Activated CD4-positive, alpha-beta T cell treated with anti-CD3 and anti-CD28 coated beads, Interleukin-2, amount 10 ng/mL, durations not matched to agents 7 days and 5 days (primary cell): ENCODE results near the gene SNRNP48. TPM values are rescaled to one million over a fixed set of nuclear protein-coding genes. Genes with fewer than 3 reads are reported as not detected.

Source experiments
- CTCF ChIA-PET: fragments of 350-600 bp; sonication (Branson Sonifier 250); formaldehyde crosslinking; loops from one replicate; lab custom pipeline; 2021; ENCODE audit warnings: antibody characterized with exemption; lab: Charles Lee
- POLR2A ChIA-PET: fragments of 350-600 bp; sonication (Branson Sonifier 250); formaldehyde crosslinking; loops from one replicate; lab custom pipeline; 2021; ENCODE audit warnings: antibody characterized with exemption; lab: Charles Lee
- DNase-seq: peaks from one replicate; pipeline ENCODE4 v3.0.0-alpha.2; 2020
- H3K27ac Mint-ChIP-seq: one replicate; pipeline ENCODE4 v1.8.0; 2021; ENCODE audit warnings: mild to moderate bottlenecking, moderate library complexity, mixed read lengths
- H3K27me3 Mint-ChIP-seq: one replicate; pipeline ENCODE4 v1.8.0; 2021; ENCODE audit warnings: mixed read lengths
- H3K36me3 Mint-ChIP-seq: one replicate; pipeline ENCODE4 v1.8.0; 2021; ENCODE audit warnings: low read depth, mixed read lengths
- H3K4me1 Mint-ChIP-seq: one replicate; pipeline ENCODE4 v1.8.0; 2021; ENCODE audit warnings: mixed read lengths
- H3K4me3 Mint-ChIP-seq: one replicate; pipeline ENCODE4 v1.8.0; 2021; ENCODE audit warnings: mild to moderate bottlenecking, moderate library complexity, mixed read lengths
- H3K9me3 Mint-ChIP-seq: one replicate; pipeline ENCODE4 v1.8.0; 2021; ENCODE audit warnings: mixed read lengths
- total RNA-seq, 2 experiments: library from RNA; stranded (reverse); gene quantifications; one replicate each; pipeline ENCODE4 v1.2.3, GENCODE V29; 2021

SNRNP48 gene
- total RNA-seq, 2 experiments from 2014 or later = 13.5 to 17.6 TPM

DNA sequence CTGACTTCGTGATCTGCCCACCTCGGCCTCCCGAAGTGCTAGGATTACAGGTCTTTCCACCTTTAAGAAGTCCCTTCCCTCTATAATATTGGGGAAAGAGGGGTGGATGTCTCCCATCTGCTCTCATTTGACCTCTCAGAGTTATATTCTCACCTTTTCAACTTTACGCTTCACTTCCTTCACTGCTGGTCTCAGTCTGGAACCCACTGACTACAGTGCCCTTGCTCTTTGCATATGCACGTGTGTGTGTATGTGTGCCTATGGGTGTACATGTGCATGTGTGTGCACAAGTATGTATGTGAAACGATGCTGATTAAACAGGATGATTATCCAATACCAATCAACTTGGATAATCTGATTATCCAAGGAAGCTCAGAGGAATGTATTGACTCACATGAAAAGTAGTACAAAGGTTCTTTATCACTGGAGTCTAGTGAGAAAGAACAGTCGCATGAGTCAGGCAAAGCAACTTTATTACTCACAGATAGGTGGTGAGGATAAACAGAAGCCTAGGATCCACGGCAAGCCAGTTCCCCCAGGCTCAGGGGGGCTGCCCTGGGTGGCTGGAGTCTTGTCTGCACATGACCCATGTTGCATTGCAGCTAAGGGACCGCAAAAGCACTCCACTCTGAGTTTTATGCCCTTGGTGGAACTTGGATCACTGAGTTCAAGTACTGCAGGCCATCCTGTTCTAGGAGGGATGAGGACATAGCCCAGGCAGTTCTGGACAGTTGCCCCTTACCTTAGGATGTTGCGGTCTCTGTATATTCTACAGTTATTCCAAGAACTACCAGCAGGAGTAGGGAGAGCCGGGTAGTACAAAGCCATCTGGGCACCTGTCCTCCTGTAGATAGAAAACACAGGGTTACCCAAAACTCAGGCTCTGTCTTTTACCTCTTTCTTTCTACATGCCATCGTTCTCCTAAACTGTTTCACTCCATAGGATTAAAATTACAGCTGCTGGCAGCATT lies 50.9 kb downstream of the SNRNP48 start:
- no peaks in the 10 kb centered on the region for H3K4me1 Mint-ChIP-seq
- H3K4me3 Mint-ChIP-seq = no peak overlapping the region
- CTCF ChIA-PET = interaction anchor here (0.9 to 2.1 kb wide), 2 partner anchors 12 to 19 kb away, joined by 3 to 4 read pairs; no protein-coding TSS in a partner anchor
- no peaks in the 10 kb centered on the region for H3K36me3 Mint-ChIP-seq
- H3K27ac Mint-ChIP-seq = peak overlapping the region; percentile 1
- DNase-seq = no peak
- no peaks in the 10 kb centered on the region for H3K9me3 Mint-ChIP-seq
- POLR2A ChIA-PET = no interaction called here
- peaks cover 7% of the 10 kb centered on the region for H3K27me3 Mint-ChIP-seq

DNA sequence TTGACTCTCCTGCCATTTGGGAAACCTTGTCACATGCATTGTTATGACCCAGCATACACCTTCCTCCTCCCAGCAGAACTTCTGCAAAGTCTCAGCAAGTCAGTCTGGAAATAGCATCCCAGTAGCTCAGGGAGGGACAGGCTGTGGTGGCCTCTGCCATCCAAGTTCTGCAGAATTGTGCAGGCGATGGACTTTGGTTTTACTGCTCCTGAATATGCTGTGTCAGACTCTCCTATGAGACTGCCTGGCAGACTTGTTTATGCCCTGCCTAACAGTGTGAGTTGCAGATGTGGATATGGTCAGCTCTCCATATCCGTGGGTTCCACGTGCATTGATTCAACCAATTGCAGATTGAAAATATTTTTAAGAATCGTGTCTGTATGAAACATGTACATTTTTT lies 52.8 kb downstream of the SNRNP48 start:
- Mint-ChIP-seq H3K36me3 (peaks cover 3% of the 10 kb centered on the region), H3K9me3 (peaks cover 5% of the 10 kb centered on the region)
- CTCF ChIA-PET = interaction anchor here (1.3 kb wide), 1 partner anchor 12 kb away, joined by 4 read pairs; no protein-coding TSS in a partner anchor

DNA sequence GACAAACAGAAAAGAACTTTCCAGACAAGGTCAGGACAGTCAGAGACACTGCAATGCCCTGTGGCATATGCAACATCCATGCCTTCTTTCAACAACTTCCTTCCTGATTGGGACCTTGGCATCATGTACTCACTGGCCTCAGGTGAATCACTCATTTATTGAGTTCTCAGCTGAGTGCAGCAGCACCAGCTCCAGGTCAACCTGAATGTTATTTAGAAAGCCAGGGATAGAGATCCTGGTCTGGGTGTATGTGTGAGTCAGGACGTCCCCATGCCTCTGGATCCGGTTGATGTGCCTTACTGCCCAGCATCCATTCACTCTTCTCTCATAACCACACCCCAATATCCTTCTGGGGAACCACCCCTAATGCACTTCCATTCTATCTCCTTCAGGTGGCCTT lies 54.4 kb downstream of the SNRNP48 start:
- H3K36me3 Mint-ChIP-seq = peaks cover 3% of the 10 kb centered on the region
- ChIA-PET CTCF (no interaction called here), POLR2A (no interaction called here)

More for the DNA sequence above, 52.8 kb downstream of the SNRNP48 start:
- Mint-ChIP-seq H3K27ac (no peak overlapping the region), H3K4me3 (no peak overlapping the region), H3K27me3 (peaks cover 2% of the 10 kb centered on the region), H3K4me1 (peaks cover 12% of the 10 kb centered on the region)
- POLR2A ChIA-PET = no interaction called here
- DNase-seq = no peak

GRCh38 chr6:7646394-7646793 lies 56.4 kb downstream of the SNRNP48 start:
- H3K4me3 Mint-ChIP-seq = no peak overlapping the region
- ChIA-PET POLR2A (no interaction called here), CTCF (no interaction called here)

More for the DNA sequence above, 54.4 kb downstream of the SNRNP48 start:
- Mint-ChIP-seq H3K9me3 (peaks cover 5% of the 10 kb centered on the region), H3K27me3 (peaks cover 2% of the 10 kb centered on the region), H3K4me3 (no peak overlapping the region), H3K27ac (no peak overlapping the region), H3K4me1 (peaks cover 18% of the 10 kb centered on the region)
- no peak for DNase-seq

DNA sequence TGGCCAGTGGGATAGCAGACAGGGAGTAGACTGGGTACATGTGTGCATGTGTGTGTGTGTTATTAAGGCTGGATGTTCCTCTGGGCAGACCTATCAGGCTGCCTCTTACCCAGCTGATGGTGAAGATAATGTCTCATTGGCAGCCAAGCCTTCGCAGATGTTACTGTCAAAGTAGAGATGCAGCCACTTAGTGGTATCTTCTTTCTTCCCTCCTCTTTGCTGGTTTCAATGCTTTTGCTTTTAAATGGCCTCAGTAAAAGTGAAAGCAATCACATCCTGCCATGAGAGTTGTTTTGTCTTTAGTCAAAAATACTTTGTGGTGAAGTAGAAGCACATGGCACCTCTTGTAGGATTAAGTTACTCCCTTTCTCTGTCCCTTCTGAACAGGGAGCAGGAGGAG lies 57.5 kb downstream of the SNRNP48 start:
- POLR2A ChIA-PET = no interaction called here
- CTCF ChIA-PET = no interaction called here

More at GRCh38 chr6:7646394-7646793, 56.4 kb downstream of the SNRNP48 start:
- no peak overlapping the region for H3K27ac Mint-ChIP-seq
- no peak for DNase-seq
- H3K27me3 Mint-ChIP-seq = peaks cover 7% of the 10 kb centered on the region
- peaks cover 5% of the 10 kb centered on the region for H3K9me3 Mint-ChIP-seq
- peaks cover 3% of the 10 kb centered on the region for H3K36me3 Mint-ChIP-seq
- peaks cover 18% of the 10 kb centered on the region for H3K4me1 Mint-ChIP-seq

DNA sequence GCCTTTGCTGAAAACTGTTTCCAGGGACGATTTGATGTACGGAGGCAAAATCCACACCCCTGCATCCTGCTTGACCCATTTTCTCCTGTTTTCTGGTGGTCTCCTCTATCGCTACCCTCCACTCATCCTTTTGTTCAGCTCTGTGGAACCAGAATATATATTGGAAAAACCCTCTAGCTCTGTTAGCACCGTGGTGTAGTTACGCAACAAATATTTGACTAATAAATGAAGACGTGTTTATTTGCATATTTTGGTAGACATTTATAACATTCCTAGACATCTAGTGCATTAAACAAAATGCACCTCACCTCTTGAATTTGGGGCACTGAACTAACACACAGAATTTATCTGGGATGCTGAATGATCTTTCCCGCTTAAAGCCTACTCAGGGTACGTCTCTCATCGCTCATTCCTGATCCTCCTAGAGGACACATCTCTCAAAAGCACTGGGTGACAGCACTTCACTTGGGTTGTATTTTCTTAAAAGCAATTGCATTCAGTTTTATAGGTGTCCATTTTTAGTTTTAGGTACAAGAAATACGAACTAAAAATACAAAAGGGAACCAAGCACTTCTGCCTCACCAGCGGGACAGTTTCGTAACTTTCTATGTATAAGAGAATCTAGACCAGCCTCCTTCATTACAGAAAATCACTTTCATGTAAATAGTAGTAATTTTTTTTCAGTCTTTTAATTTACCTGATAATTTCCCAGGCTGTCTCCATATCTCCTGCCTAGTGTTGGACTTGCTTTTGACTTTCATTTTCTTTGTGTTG lies 59.2 kb downstream of the SNRNP48 start:
- Mint-ChIP-seq H3K27me3 (peaks cover 7% of the 10 kb centered on the region), H3K36me3 (peaks cover 3% of the 10 kb centered on the region), H3K27ac (no peak overlapping the region), H3K4me1 (peaks cover 18% of the 10 kb centered on the region), H3K4me3 (no peak overlapping the region), H3K9me3 (peaks cover 5% of the 10 kb centered on the region)
- POLR2A ChIA-PET = no interaction called here
- CTCF ChIA-PET = no interaction called here
- DNase-seq = no peak

More for the DNA sequence above, 57.5 kb downstream of the SNRNP48 start:
- DNase-seq = peak; percentile 18
- Mint-ChIP-seq H3K36me3 (peaks cover 3% of the 10 kb centered on the region), H3K27ac (peak overlapping the region; percentile 90), H3K4me3 (no peak overlapping the region), H3K9me3 (peaks cover 5% of the 10 kb centered on the region), H3K4me1 (peaks cover 18% of the 10 kb centered on the region), H3K27me3 (peaks cover 7% of the 10 kb centered on the region)

- ChIA-PET POLR2A (no interaction called here), CTCF (no interaction called here)
- Mint-ChIP-seq H3K4me3 (no peak overlapping the region), H3K27ac (no peak overlapping the region), H3K36me3 (peaks cover 3% of the 10 kb centered on the region), H3K4me1 (peaks cover 18% of the 10 kb centered on the region), H3K27me3 (peaks cover 7% of the 10 kb centered on the region), H3K9me3 (peaks cover 5% of the 10 kb centered on the region)
- no peak for DNase-seq
These were observed 60.9 kb downstream of the SNRNP48 start for GRCh38 chr6:7650878-7651277.

GRCh38 chr6:7652957-7653356 lies 63.0 kb downstream of the SNRNP48 start:
- ChIA-PET CTCF (interaction anchor here (1.2 kb wide), 1 partner anchor 24 kb away, joined by 3 read pairs; no protein-coding TSS in a partner anchor), POLR2A (no interaction called here)
- Mint-ChIP-seq H3K27me3 (peaks cover 7% of the 10 kb centered on the region), H3K36me3 (no peaks in the 10 kb centered on the region), H3K4me1 (peaks cover 5% of the 10 kb centered on the region), H3K27ac (no peak overlapping the region), H3K9me3 (no peaks in the 10 kb centered on the region), H3K4me3 (no peak overlapping the region)
- no peak for DNase-seq

- Mint-ChIP-seq H3K36me3 (no peaks in the 10 kb centered on the region), H3K4me1 (no peaks in the 10 kb centered on the region), H3K4me3 (no peak overlapping the region), H3K27ac (no peak overlapping the region), H3K27me3 (peaks cover 1% of the 10 kb centered on the region), H3K9me3 (no peaks in the 10 kb centered on the region)
- ChIA-PET POLR2A (no interaction called here), CTCF (interaction anchor here (0.6 to 1.6 kb wide), 2 partner anchors 14 to 252 kb away, joined by 3 to 4 read pairs; no protein-coding TSS in a partner anchor)
- no peak for DNase-seq
These were observed 66.4 kb downstream of the SNRNP48 start for GRCh38 chr6:7656355-7656754.

- Mint-ChIP-seq H3K27me3 (peaks cover 9% of the 10 kb centered on the region), H3K4me1 (no peaks in the 10 kb centered on the region), H3K36me3 (no peaks in the 10 kb centered on the region), H3K9me3 (no peaks in the 10 kb centered on the region), H3K27ac (no peak overlapping the region), H3K4me3 (no peak overlapping the region)
- ChIA-PET POLR2A (no interaction called here), CTCF (no interaction called here)
- DNase-seq = no peak
These were observed 68.5 kb downstream of the SNRNP48 start for GRCh38 chr6:7658543-7658942.

GRCh38 chr6:7661364-7661763 lies 71.4 kb downstream of the SNRNP48 start:
- DNase-seq = no peak
- Mint-ChIP-seq H3K36me3 (no peaks in the 10 kb centered on the region), H3K4me3 (no peak overlapping the region), H3K4me1 (no peaks in the 10 kb centered on the region), H3K9me3 (no peaks in the 10 kb centered on the region), H3K27me3 (peaks cover 14% of the 10 kb centered on the region), H3K27ac (no peak overlapping the region)
- CTCF ChIA-PET = no interaction called here
- POLR2A ChIA-PET = no interaction called here
